GDM1 (cell line): ENCODE results near the gene RASAL2.

ENCODE experiments used
- DNase-seq: peaks from one replicate; lab custom pipeline; 2025; lab: John Stamatoyannopoulos, UW

The RASAL2 gene

DNA sequence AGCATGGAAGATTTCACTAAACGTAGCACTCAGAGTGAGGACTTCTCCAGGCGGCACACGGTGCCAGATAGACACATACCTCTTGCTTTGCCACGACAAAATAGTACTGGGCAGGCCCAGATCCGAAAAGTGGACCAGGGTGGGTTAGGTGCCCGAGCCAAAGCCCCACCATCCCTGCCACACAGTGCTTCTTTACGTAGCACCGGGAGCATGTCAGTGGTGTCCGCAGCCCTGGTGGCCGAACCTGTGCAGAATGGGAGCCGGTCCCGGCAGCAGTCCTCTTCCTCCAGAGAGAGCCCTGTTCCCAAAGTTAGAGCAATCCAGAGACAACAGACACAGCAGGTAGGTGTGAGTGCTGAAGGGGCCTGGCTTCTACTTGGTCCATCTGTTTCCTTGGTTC, 364.3 kb downstream of the RASAL2 start:
- no peak for DNase-seq

- DNase-seq, result no peak
These were observed 367.2 kb downstream of the RASAL2 start for GRCh38 chr1:178461104-178461503.

GRCh38 chr1:178461701-178462100, 367.8 kb downstream of the RASAL2 start:
- DNase-seq, result no peak

- DNase-seq, result no peak
These were observed 370.2 kb downstream of the RASAL2 start for GRCh38 chr1:178464141-178464540.

GRCh38 chr1:178464566-178464965, 370.7 kb downstream of the RASAL2 start:
- no peak for DNase-seq

- DNase-seq, result no peak
These were observed 371.1 kb downstream of the RASAL2 start for GRCh38 chr1:178465011-178465410.

GRCh38 chr1:178467837-178468236, 373.9 kb downstream of the RASAL2 start:
- no peak for DNase-seq

DNA sequence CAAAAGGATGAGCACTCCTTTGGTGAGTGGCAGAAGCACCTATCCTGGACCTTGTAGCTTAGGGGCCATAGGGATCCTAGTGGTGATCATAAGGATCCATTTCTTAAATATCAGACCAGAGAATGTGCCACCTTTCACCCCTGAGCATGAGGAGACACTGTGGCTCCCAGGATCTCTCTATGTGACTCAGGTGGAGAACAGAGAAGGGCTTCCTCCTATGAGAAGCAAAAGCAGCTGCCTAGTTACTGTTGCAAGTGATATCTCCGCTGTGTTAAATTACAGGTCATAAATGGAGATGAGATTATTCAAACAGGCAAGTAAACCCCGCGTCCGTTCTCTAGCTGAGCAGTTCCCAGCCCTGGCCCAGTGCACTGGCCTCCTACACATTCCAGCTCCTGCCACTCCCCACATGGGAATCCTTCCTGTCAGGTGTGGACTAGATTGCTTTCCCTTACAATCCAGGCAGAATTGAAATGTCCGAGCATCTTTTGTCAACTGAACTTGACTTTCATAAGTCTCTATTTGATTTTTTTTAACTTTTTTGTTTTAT, 376.6 kb downstream of the RASAL2 start:
- no peak for DNase-seq

GRCh38 chr1:178472531-178472930, 378.6 kb downstream of the RASAL2 start:
- no peak for DNase-seq

GRCh38 chr1:178477373-178477772, 383.5 kb downstream of the RASAL2 start:
- DNase-seq, result no peak

DNA sequence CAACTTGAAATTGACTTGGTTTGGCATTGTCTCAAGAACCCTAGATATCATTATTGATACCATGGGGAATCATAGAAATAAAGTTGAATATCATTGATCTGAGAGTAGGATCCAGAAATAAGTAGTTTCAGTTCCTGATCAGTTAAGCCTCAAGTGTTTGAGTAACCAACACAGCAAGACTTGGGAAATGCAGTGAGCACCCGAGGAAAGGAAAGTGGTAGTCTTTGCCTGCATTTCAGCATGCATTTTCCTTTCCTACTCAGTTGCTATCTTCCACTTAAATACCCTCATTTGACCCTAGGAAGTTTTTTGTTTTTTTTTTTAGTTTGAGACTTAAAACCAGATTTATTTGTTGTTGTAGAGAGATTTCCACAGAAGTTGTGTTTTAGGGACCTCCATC, 383.9 kb downstream of the RASAL2 start:
- no peak for DNase-seq

DNA sequence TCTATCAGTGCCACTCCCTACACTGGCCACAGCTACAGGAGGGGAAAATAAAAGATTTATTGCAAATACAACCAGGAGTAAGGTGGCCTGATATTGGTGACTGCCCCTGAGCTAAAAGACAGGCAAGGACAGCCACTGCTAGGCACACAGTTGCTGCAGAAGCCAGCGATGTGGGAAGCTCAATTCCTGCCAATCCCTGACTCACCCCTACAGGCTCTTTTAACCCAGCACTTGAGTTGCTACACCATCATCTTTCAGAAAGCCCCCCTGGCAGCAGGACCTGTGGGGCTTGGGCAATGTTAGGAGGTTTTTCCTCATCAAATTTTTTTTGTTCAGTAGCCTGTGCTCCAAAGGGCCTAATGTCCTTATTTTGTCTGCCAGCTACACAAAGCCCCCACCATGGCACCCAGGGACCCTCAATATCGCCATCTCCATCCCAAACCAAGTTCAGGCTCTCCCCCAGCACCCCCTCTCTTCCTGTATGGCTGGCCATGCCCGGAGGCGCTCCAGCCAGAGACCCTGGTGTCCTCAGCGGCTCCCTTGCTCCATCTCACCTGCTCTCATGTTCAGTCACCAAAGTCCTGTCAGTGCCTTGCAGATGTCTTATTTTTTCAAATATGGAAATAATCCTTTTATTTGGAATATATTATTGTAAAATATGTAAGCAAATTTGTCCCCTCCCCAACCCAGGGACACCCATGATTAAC, 389.5 kb downstream of the RASAL2 start:
- no peak for DNase-seq

GRCh38 chr1:178484698-178485225, 390.9 kb downstream of the RASAL2 start:
- DNase-seq, result no peak

GRCh38 chr1:178485541-178485981, 391.7 kb downstream of the RASAL2 start:
- no peak for DNase-seq

DNA sequence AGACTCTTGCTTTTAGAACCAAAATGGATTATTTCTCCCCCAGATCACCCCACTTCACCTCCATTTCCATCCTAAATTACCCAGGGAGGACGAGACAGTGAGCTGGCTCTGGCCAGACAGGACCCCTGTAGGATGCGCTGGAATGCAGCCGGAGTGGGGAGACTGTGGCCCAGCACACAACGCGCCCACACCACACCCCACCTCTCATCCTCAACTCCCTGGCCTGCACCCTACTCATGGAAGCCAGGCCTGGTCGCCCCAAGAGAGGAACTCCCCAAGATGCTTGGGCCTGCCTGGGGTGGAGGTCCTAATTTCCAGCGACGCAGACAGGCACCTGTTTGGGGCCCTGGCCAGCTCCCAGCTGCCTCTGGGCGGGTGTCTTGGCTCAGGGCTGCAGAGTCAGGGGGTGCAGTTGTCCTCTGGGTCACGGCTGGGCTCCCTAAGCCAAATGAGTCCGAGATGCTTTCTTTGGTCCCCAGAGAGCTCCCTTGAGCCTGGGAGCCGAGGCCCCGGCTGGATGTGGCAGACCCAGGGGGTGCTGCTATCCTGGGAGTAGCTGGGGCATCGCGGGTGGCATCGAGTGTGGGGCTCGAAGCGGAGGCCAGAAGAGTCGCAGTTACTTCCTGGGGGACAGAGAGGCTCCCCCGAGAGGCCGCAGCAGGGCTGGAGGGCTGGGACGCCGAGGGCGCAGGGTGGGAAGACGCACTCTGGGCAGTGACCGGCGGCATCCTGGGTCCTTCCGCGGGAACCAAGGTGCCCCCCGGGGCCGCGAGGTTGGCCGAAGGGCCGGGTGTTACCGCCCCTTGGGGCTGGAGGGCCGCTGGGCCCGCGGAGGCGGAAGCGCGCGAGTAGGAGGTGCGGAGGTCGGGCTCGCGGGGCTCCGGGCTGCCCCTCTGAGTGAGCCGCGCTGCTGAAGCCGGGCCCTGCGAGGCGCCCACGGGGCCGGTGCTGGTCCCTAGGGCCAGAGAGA, 392.5 kb downstream of the RASAL2 start:
- no peak for DNase-seq

DNA sequence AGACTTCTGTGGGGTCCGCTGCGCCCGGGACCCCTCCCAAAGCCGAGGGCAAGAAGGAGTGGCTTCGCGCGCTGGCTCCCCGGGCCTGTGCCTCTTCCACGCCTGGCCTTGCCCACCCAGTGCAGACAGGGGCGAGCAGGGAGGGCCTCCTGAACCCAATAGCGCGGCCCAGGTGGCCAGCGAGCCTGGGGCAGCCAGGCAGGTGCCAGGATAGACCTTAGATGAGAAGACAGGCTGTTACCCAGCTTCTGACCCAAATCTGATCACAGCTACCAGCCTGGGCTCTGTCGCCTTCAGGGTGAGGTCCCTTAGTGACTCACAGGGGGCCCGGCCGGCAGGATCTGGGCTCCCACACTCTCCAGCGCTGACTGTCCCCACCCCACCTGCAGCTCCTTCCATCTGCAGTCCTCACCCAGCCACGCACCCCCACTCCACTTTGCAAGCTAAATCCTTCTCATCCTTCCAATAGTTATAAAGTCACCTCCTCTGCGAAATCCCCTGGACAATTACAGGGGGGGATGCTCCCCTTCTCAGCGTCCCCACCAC, 393.2 kb downstream of the RASAL2 start:
- DNase-seq, result no peak

- DNase-seq, result no peak
These were observed 394.5 kb downstream of the RASAL2 start for GRCh38 chr1:178488393-178488792.

GRCh38 chr1:178489399-178489798, 395.5 kb downstream of the RASAL2 start:
- DNase-seq, result no peak

DNA sequence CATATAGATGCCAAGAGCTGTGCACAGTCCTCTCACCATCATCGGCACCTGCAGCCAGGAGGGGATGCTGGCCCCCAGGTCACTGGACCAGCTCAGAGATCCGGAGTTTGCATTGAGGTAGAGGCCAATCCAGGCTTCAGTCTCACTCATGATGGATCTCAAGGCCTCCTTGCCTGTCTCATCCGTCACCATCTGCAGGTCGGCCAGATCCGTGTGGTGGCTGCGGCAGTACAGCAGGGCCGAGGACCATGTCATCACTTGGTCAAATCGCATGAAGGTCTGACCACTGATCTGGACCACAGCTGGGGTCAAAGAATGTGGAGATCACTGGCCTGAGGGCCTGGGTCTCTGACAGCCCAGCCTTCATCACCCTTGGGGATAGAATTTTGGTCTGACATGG, 396.2 kb downstream of the RASAL2 start:
- DNase-seq, result no peak

DNA sequence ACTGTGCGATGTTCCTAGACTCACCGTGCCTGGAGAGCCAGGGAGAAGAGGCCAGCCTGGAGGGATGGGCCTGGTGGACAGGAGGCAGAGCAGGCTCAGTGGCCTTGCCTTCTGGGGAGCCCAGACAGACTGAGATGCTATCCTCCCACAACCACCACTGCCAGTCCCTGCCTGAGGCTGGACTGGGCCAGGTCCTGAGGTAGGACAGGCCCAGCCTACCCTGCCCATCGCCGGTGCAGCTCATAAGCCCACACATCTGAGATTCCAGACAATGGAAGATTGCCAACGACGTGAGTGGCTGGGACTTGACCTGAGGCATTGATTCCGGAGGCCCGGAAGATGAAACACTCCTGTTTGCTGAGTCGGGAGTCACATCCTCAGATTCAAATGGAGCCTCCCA, 397.1 kb downstream of the RASAL2 start:
- DNase-seq, result no peak

GRCh38 chr1:178491721-178492120, 397.8 kb downstream of the RASAL2 start:
- DNase-seq, result no peak

GRCh38 chr1:178492341-178492740, 398.4 kb downstream of the RASAL2 start:
- no peak for DNase-seq
